HEK293T (cell line): Measurements from ENCODE around the gene OPCML.

ENCODE experiments used
- BHLHE40 ChIP-seq: fragments of 450-650 bp; IDR thresholded peaks from 2 replicates; pipeline ENCODE4 v1.6.1; 2016; ENCODE audit warnings: mild to moderate bottlenecking, moderate library complexity, borderline replicate concordance
- CTBP1 ChIP-seq: fragments of 450-650 bp; IDR thresholded peaks from 2 replicates; pipeline ENCODE4 v1.6.1; 2016; ENCODE audit warnings: borderline replicate concordance
- FOXA1 ChIP-seq: fragments of 450-650 bp; IDR thresholded peaks from 2 replicates; pipeline ENCODE4 v1.6.1; 2016; ENCODE audit warnings: mild to moderate bottlenecking
- HDGF ChIP-seq: fragments of 450-650 bp; IDR thresholded peaks from 2 replicates; pipeline ENCODE4 v1.6.1; 2017; ENCODE audit warnings: antibody characterized with exemption, borderline replicate concordance
- SP1 ChIP-seq: fragments of 450-650 bp; IDR thresholded peaks from 2 replicates; pipeline ENCODE4 v1.6.1; 2017
- TARDBP ChIP-seq: fragments of 450-650 bp; IDR thresholded peaks from 2 replicates; pipeline ENCODE4 v1.6.1; 2016

- TF ChIP-seq SP1 = no peak
- no peak for TF ChIP-seq FOXA1
- no peak for TF ChIP-seq BHLHE40
- TF ChIP-seq TARDBP = no peak
- no peak for TF ChIP-seq HDGF
- TF ChIP-seq CTBP1 = no peak
Observed at GRCh38 chr11:132848336-132848735, 684.0 kb downstream of the OPCML start.
